Fibroblast of mammary gland (primary cell): ENCODE measurements around the gene SCEL.

Experiments
- DNase-seq: peaks from one replicate; pipeline ENCODE4 v3.0.0-alpha.2; 2010; ENCODE audit warnings: low read depth
- H3K4me3 ChIP-seq: 2 replicates; pipeline ENCODE4 v1.5.1; 2011; ENCODE audit warnings: low read depth, mild to moderate bottlenecking, low read length, moderate library complexity; ENCODE audit not compliant: control insufficient read depth
- TF ChIP-seq, protein P1 (sequence below): conservative IDR thresholded peaks from 2 replicates; pipeline ENCODE4 v1.5.1; 2011; ENCODE audit warnings: low read depth, low read length, inconsistent platforms; ENCODE audit not compliant: control insufficient read depth, insufficient read depth

The SCEL gene

DNA sequence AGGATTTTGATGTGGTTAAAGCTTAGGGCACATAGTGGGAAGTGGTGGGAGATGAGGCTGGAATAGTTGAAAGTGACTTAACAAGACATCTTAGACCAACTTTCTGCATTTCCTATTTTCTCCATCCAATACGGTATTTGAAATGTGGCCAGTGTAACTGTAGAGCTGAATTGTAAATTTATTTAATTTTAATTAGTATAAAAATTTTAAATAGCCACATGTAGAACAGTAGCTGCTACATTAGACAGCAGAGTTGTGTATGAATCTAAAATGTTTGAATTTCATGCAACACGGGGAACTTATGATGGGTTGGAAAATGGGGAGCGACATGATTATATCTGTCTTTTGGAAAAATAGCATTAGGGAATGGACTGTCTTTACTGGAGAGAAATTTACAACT lies 7.1 kb upstream of the SCEL start:
- no peak for DNase-seq
- TF ChIP-seq, protein P1, sequence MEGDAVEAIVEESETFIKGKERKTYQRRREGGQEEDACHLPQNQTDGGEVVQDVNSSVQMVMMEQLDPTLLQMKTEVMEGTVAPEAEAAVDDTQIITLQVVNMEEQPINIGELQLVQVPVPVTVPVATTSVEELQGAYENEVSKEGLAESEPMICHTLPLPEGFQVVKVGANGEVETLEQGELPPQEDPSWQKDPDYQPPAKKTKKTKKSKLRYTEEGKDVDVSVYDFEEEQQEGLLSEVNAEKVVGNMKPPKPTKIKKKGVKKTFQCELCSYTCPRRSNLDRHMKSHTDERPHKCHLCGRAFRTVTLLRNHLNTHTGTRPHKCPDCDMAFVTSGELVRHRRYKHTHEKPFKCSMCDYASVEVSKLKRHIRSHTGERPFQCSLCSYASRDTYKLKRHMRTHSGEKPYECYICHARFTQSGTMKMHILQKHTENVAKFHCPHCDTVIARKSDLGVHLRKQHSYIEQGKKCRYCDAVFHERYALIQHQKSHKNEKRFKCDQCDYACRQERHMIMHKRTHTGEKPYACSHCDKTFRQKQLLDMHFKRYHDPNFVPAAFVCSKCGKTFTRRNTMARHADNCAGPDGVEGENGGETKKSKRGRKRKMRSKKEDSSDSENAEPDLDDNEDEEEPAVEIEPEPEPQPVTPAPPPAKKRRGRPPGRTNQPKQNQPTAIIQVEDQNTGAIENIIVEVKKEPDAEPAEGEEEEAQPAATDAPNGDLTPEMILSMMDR, result no peak
- no peak overlapping the region for H3K4me3 ChIP-seq

DNA sequence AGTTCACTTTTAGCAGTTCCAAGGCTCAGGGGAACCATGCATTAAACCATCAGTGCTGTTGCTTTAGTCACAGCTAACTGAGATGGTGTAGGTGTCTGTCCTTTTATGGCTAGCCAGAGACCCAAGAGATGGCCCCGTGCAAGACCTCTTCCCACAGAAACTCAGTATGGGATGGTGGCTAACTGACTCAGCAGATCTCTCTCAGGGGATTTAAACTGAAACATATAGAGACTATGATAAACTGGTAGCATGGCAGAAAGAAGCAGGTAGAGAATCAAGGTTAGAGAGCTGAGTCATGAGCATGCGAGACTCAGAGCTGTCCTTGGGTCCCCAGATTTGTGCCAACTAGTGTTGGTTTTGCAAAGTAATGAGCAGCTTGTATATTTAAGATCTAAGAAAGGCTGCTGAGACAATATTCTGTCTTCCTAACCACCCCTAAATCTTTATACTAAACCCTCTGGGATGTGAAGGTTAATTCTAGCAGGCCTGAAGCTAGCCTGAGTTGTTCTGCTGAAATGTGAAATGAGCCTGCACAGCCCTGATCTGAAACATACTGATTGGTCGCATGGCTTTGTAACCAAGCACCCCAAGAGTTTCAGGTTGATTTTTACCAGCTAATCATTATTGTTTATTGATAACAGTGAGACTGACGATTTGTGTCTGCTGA lies 6.5 kb upstream of the SCEL start:
- no peak for DNase-seq
- no peak overlapping the region for H3K4me3 ChIP-seq
- TF ChIP-seq, protein P1, result no peak

DNA sequence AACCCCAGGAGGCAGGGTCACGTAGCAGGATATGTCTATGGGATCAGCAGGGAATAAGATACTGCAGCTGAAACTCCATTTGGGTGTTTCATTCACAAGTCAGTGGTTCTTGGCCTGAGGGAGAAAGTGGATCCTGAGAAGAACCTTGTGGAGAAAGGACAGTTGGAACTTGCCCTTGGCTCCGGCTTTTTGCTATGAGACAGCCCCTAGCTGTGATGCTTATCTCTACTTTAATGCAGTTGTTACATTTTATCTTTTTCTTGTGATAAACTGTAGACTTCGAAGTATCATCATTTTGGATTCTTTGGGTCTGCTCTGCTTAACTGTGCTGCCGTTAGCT lies 6.0 kb upstream of the SCEL start:
- no peak overlapping the region for H3K4me3 ChIP-seq
- DNase-seq, result no peak
- TF ChIP-seq, protein P1, result no peak

DNA sequence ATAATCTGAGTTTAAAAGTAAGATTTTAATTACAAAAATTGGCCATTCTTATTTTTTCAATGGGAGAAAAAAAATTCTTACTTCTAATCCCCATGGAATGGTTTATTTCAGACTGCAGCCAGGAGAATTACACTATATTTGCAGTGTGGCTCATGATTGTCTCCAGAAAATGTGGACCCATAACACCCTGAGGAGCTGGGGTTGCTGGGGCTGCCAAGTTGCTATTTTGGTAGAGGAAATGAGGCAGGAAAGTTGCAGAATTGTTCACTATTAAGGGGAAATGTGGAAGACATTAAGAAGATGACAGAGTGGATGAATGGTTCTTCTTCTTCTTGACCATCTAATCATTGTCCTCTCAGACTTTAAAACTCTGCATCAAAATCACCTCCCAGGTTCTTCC lies 4.6 kb upstream of the SCEL start:
- H3K4me3 ChIP-seq, result no peak overlapping the region
- no peak for DNase-seq
- TF ChIP-seq, protein P1, result no peak

DNA sequence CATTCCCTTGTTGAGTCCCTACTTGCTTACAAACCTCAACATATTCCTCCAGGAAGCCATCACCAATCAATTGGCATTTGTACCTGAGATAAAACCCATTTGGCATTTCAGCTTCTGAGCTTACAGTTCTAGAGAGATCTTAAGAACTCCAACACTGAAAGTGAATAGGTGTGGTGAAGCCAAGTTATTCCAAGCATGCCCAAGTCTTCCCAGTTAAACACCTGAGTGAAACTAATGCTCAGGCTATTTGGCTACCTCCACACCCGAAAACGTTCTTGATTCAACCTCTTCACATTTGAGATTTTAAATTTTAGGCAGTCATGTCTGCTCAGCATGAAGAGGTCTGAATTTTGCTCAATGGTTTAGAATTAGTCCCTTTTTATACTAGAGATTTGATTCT lies 2.5 kb upstream of the SCEL start:
- no peak for DNase-seq
- no peak overlapping the region for H3K4me3 ChIP-seq
- TF ChIP-seq, protein P1, result no peak

DNA sequence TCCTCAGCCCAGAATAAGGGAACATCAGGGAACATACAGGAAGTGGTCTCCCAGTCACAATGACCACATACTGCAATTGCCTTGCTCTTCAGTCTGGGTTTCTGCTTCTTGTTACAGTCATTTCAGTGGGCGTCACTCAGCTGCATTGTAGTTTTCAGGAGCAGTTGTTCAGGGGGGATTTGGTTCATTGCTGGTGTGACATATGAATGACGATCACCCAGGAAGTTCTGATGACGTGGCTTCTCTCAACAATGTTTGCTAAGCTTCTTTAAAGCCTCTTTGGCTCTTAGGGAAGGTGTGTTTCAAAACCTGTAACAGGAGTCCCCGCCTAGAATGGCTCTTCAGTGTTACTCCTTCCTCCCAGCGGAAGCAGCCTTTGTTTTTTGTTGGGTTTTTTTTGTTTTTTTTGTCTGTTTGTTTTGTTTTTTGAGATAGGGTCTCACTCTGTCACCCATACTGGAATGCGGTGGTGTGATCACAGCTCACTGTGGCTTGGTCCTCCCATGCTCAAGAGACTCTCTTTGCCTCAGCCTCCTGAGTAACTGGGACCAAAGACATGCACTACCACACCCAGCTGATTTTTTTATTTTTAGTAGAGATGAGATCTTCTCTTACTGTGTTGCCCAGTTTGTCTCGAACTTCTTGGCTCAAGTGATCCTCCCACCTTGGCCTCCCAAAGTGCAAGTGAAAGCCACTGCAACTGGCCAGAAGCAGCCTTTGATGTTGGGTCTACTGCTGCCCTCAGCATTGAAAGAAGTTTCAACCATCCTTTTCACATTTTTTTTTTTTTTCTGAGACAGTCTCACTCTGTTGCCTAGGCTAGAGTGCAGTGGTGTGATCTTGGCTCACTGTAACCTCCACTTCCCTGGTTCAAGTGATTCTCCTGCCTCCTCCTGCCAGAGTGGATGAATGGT lies 1.4 kb upstream of the SCEL start:
- no peak overlapping the region for H3K4me3 ChIP-seq
- DNase-seq, result peak; percentile 26
- TF ChIP-seq, protein P1, result no peak
